Hematopoietic multipotent progenitor cell treated with erythropoietin and hydrocortisone succinate and interleukin-3 and kit ligand, for 17 days (in vitro differentiated cells): ENCODE data around the gene S1PR5.

ENCODE experiments used
- DNase-seq: peaks from one replicate; pipeline ENCODE4 v3.0.0-alpha.2; 2015; ENCODE audit warnings: low spot score

The S1PR5 gene

GRCh38 chr19:10467104-10467706 is 50.0 kb downstream of the S1PR5 start:
- DNase-seq: no peak

GRCh38 chr19:10464456-10464855 is 52.8 kb downstream of the S1PR5 start:
- DNase-seq: no peak
